GM18519 (cell line): ENCODE data around the gene MYOD1.

ENCODE experiments used
- ATAC-seq: cut with Tn5 transposase; IDR thresholded peaks from one replicate; pipeline ENCODE4 v1.9.1; 2021; ENCODE audit warnings: mild to moderate bottlenecking, moderate library complexity; ENCODE audit not compliant: unreplicated experiment, low FRiP score

Gene MYOD1

DNA sequence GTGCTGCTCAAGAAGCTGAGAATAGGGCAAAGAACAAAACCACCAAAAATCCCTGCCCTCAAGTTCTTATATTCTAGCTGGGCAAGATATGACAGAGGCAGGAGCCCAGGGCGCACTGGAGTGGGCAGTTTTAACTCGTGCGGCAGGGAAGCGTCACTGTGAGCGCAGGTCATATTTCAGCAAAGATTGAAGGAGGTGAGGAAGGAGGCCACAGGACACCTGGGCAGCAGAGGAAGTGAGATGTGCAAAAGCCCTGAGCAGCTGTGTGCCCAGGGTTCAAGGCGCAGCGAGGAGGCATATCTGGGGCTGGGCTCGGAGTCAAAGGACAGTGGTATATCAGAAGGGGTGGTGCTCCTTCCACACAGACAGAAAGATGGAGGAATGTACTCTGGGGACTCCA is 28.7 kb downstream of the MYOD1 start:
- no peak for ATAC-seq

DNA sequence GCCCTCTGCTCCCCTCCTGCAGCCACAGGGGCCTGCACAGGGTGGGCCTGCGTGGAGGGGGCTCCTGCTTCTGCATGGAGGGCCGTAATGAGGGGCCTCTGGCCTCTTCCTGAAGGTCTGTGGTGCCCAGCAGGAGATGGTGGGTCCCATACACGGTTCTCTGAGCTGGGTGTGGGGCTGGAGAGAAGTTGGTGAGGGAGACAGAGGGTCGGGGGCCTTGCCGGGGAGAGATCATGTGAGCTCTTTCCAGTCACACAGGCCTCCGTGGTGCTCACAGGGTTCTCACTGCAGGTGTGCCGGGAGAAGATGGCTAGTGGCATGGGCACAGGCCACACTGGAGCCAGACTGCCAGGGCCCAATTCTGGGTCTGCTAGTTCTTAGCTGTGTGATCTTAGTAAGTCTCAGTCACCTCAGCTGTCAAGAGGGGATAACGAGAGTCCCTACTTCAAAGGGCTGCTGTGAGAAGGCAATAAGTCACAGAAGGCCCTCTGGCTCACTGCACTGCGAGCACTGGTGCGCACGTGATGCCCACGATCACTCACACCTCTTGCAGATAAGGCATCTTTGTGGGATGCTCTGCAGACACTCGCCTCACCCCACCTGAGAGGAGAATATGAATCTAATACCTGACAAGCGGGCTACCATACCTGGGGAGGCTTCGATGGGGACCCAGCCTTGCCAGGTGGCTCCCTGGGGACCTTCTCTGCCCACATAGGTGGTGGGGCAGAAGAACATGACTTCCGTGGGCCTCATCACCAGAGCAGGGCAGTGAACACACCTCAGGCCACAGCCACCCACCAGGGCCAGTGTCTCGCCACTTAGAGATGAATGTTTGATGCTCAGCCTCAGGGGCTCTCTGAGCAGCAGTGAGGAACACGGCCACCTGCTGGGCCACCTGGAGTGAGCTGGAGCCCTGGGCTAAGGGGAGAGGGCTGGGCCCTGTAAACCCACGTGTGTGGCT is 29.7 kb downstream of the MYOD1 start:
- ATAC-seq, result no peak

DNA sequence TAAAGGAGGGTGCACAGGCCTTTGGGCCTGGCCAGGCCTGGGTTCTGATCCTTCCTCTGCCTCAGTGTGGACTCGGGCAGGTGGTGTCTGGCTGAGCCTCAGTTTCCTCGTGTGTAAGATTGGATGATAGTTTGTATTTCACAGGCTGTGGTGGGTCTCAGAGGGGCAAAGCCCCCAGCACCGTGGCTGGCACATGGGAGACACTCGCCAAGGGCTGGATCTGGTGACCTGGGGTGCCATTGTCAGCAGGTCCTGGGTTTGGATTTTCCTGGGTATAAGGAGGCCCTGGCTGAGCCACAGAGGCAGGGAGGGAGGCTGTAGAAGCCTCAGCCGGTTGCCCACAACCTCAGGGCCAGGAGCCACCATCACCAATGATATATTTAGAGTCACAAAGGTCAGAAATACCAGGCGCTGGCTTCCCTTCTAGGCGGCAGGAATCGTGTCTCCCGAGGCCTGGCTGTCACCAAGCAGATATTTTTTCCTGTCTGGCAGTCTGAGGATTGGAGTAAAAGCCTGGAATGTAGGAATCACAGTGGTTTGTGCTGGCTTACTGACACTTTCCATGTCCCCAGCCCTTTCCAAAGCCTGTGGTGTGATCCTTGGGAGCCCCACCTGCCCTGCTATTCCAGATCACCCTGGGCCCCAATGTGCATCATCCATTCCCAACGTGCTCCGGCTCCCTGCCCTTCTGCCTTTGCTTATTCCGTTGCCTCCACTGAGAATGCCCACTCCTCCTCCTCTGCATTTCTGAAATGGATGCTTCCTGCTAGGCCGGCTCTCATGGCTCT is 30.8 kb downstream of the MYOD1 start:
- ATAC-seq, result no peak

DNA sequence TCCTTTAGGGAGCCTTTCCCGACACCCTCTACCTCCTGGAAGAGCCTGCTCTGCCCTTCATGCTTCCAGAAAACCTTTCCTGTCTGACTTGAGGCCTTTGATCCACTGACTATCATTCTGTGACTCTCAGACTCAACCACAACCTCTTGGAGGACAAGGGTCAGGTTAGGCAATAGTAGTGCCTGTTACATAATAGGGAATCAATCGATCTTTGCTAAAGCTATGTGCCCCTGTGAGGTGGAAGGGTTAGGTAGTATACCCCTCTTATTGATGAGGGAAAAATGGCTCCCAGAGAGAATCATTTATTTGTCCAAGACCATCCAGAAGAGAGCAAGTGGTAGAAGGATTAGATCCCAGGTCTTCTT is 31.4 kb downstream of the MYOD1 start:
- no peak for ATAC-seq

DNA sequence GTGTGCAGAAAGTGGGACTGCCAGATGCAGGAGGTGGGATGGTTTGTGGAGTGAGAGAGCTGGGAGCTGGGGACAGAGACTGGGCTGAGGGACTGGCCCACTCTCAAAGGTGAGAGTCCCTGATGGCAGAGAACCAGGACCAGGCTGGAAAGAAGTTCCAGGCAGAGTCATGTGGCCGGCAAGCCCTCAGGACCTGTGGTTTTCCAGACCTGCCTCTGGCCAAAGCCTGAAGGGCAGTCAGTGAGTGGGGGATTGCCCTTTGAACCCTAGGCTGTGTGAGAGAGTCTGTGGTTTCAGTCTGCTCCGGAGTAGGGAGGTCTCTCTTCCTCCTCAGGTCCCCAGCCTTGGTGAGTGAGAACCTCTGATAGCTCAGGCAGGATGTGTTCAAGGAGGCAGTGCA is 32.2 kb downstream of the MYOD1 start:
- no peak for ATAC-seq

DNA sequence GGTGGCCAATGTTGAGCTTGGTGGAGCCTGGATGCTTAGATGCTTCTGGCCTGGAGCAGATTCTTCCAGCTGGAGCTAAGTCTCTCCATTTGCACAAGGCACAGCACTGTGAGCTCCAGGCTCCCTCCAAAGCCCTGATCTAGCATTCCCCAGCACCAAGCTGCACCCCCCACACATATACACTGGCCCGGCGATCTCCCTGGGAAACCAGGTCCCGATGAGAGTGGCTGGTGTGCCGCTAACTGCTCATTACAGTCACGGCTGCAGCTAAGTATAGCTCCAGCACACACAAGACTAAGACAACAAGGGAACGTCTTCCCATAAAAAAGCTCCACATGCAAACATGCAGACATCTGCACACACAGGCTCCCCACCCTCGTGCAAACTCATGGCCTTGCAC is 32.8 kb downstream of the MYOD1 start:
- ATAC-seq, result no peak

DNA sequence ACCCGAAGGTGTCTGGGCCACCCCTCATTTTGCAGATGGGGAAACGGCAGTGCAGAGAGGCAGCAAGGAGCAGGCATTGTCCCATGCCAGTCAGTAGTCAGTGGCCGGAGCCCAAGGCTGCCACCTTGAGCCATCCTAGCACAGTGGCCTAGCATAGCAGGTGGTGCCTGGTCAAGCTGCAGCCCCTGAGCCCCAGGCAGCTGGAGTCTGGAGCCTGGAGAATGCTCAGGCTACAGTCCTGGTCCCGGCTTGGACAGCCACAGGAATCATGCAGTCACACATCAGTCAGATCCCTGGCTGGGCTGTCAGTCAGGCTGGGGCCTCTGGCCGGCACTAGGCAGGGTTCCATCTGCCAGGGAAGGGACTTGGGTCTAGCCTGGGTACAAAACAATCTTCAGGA is 33.8 kb downstream of the MYOD1 start:
- no peak for ATAC-seq

DNA sequence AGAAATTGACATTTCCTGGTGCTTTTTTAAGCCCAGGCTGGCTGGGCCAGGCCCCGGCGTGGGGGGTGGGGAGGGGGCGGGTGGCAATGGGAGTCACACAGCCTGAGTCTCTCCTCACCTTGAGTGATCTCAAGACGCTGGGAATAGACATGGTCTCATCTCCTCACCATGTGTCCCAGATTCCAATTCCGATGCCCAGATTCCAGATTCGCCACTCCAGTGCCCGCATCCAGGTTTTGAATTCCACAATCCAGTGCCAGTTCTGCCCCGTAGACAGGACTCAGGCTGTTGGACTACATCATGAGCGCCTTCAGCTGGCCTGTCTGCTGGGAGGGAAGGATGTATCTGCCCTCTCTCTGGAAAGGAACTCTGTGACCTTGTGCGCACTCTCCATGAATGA is 34.3 kb downstream of the MYOD1 start:
- ATAC-seq, result no peak

DNA sequence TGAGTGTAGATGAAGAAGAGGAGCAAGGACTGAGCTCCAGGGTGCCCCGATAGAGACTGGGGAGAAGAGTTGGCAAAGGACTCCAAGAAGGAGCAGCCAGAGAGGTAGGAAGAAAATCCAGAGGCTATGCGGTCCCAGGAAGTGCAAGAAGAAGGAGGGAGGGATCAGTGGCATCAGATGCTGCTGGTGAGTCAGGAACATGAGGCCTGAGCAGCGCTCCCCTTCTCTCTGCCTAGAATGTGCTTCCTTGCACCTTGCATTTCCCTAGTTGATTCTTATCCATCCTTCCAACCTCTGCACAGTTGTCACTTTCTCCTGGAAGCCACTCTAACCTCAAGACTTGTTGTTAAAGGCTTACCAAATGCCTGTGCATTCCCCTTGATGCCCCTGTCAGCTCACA is 36.5 kb downstream of the MYOD1 start:
- ATAC-seq, result no peak

DNA sequence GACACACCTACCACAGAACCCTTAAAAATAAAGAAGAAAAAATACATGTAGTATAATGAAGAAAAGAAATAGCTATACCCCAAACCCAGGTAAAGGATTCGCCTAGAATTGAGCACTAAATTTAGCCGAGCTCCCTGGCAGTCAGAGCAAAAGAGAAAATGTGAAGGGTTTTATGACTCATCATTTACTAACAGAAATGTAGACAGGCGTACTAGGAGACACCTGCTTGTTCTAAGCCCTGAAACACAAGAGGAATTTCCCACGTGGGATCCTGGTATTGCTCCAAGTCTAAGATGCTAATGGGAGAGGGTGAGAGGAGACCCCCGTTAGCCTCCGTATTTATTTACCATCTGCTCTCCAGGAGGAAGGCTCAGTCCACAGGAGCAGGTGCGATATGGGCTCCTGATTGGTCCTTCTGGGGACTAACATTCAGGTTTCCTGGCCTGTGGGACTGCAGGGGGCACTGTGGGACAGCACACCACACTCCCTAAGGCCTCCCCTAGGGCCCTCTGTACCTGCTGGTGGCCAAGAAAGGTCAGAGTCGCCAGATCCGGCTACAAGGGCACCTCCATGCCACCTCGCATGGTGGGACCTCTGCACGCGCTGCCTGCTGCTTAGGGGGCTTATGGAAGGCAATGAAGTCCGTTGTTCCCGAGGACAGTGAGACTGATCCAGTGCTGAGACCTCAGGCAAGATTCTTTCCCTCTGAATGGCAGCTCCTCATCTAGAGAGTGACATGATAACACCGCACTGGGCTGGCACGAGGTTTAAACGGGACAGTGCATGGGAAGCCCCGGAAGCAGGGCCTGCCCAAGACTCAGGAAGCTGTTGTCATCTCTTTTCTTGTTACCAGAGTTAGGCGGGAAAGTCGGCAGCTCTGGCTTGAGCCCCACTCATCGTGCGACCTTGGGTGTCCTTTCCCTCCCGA is 41.0 kb downstream of the MYOD1 start:
- no peak for ATAC-seq

DNA sequence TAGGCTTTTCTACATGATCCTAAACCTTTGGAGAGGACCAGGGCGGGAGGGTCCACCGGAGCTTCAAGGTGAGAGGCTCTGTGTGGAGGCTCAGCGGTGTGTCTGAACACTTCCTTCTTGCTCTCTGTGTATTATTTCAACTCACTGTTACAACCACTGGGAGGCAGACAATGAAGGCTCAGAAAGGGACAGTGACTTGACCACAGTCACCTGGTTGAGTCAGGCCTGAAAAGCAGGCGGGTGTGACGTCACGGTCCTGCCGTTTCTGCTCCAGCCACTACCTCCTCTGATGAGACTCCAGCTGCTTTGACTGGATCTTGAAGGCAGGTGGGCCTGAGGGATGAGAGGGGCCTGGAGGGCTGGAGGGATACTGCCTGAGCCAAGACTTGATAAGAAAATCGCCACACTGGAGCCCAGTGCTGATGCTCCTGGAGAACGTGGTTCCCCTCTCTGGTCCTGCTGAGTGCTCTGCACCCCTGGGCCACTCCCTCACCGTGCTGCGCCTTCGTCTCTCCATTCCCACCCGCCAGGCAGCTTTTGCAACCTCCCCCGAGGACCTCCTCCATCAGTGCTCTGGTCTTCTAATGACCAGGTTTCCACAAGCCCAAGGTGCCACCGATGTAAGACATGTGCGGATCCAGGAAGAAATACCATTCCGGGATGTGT is 43.1 kb downstream of the MYOD1 start:
- ATAC-seq, result no peak

DNA sequence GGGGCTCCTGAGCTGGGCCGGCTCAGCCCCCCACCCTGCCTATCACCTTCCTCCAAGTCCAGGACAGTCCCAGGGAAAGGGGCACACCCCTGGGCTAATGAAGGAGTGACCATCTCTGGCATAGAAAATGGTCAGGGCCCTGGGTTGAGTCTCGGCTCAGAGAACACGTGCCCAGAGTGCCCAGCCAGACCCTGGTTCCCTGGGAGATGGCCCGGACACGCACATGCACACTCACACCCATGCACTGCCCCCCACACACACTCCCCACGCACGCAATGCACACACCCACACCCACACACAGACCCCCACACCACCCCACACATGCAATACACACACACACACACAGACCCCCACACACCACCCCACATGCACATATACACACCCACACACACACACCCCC is 43.9 kb downstream of the MYOD1 start:
- ATAC-seq, result no peak

DNA sequence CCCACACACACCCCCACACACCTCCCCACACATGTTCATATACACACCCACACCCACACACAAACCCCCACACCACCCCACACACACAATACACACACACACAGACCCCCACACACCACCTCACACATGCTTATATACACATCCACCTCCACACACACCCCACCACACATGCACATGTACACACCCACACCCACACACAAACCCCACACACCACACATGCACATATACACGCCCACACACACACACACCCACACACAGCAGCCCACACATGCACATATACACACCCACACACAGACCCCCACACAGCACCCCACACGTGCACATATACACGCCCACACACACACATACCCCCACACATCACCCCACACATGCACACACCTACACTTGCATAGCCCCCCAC is 44.3 kb downstream of the MYOD1 start:
- ATAC-seq, result no peak

DNA sequence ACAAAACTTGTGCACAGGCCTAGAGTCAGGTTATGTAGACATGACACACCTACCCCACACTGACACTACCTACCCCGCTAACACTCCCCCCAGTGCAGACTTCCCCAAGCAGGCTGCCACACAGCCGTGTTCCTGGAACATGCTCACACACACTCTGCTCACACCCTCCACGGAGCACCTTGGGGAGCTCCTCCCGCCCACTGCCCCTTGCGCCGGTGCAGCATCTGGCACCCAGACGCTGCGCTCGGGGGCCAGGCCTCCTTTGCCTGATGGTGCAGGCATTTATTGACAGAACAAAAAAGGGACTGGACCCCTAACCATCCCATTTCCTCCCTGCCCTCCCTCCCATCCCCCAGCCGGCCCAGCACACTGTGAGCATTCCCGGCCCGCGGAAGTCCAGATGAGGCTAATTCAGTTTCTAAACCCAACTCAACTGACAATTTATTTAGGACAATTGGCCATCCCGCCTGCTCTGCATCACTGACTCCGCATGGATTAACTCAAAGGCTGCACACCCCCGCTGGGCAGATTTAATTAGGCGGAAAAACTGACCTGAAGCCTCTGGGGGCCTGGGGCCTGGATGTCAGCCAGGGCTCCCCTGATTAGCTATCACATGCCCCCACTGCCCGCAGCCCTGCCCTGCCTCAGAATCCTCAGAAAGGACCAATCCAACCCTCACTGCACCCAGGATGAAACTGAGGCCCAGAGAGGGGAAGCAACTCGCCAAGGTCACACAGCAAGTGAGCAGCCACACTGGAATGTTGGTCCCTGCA is 45.3 kb downstream of the MYOD1 start:
- ATAC-seq, result no peak

DNA sequence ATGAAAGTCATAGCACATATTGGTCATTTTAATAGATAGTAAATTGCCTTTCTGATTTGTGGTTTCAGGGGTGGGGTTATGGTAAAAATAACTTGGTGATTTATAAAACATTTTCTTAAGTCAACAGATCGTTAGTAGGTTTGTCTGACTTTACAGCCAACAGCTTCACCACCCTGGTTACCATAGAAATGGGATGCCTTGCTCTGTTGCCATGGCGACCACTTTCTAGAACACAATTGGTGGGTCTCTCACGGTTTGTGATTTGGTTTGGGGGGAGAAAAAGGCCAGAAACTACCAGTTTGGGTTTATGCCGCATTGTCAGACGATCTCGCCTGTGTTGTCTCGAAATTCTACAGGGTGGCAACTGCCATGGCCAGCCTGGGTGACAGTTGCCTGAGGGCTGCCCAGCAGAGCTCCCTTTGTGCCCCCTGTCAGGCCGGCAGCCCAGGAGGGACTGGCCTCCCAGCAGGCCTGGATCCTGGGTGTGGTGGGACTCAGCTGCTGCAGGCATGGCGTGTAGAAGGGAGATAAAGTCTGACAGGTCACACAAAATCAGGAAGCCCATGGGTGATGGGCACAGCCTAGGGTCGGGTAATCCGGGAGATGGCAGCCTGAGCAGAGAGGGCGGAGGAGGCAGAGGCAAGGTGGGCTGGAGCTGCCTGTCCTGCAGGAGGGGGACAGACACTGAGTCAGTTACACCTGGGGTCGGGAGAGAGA is 46.1 kb downstream of the MYOD1 start:
- no peak for ATAC-seq

DNA sequence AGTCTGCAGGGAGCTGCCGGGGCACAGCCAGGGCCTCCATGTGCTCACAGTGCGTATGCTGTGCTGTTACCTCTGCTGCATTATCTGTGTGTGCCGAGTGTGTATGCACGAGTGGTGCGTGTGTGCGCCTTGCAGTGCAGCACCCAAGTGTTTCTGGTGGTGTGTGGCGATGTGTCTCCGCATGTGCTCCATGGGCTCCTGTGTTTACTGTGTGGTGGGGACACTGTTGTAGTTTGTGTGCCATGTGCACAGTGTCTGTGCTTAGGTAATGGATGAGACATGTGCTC is 46.6 kb downstream of the MYOD1 start:
- no peak for ATAC-seq

DNA sequence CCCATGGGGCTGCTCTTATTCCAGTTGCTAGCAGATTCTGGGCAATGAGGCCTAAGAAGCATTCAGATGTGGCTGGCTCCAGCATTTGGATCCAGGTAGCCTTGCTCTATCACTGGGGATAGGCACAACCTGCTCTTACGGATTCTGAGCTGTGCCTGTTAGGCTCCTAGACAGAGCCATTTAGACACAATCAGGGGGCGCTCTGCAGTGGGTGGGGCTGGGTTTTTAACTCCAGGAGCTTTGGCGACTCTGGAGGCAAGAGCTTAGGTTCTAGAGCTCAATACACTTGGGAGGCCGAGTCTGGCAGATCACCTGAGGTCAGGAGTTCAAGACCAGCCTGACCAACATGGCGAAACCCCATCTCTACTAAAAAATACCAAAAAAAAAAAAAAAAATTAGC is 47.2 kb downstream of the MYOD1 start:
- no peak for ATAC-seq

DNA sequence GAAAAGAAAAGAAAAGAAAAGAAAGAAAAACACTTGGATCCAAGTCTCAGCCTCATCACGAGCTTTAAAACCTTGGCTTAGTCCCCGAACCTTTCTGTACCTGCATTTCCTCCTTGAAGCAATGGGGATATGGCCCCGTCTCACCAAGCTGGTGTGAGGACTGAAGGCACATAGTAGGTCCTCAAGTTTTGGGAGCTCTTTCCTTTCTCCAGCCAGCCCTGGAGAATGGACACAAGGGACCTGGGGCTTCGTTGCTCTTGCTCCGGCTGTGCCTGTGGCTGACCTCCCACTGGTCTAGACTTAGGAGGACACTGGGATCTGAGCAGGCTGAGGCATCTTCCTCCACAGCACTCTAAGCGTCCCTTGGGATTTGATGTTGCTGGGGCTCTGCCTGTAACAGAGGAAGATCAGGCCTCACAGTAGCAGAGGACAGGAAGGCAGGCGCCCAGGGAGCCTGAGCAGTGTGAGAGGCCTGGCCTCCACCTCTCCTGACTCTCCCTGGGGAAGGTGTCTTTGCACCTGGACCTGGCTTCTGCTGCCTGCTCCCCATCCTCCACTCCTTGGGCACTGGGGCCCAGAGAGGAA is 48.0 kb downstream of the MYOD1 start:
- no peak for ATAC-seq

DNA sequence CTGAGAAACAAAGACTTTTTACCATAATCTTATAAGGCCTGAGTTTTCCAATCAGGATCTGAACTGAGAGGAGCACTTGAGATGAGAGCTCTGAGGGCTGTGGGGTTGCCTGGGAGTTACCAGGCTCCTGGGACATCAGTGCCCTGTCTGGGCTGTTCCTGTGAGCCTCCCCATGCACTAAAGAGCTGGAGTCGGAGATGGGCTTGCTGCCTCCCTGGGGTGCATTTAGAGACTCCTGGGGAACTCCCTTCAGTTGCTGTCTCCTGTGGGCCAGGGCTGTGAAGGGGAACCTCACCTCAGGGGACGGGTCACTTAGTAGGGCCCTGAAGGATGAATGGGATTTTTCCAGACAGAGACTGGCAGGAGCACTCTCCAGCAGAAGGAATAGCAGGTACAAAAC is 48.5 kb downstream of the MYOD1 start:
- no peak for ATAC-seq
